HG03432 (cell line): ENCODE data around the gene PRR13.
"Not testable (repeated sequence)": the region's sequence is repeated elsewhere in the genome, so short reads cannot be mapped to it uniquely, and the experiment has no call there.

Experiments used
- ATAC-seq: cut with Tn5 transposase; IDR thresholded peaks from one replicate; pipeline ENCODE4 v1.9.1; 2021; ENCODE audit warnings: mild to moderate bottlenecking, moderate library complexity; ENCODE audit not compliant: unreplicated experiment

The PRR13 gene

GRCh38 chr12:53441040-53441833 lies at the start of gene PRR13:
PRR13 (plus strand) TSS chr12:53441734; CDS start chr12:53442715, 981 bp downstream.
- ATAC-seq = peak; percentile 98

- no peak for ATAC-seq
Observed at GRCh38 chr12:53399896-53400295, 41.6 kb upstream of the PRR13 start.

- ATAC-seq = not testable (repeated sequence)
Observed at GRCh38 chr12:53402351-53402750, 39.2 kb upstream of the PRR13 start.

- no peak for ATAC-seq
Observed at GRCh38 chr12:53402871-53403270, 38.7 kb upstream of the PRR13 start.

GRCh38 chr12:53410951-53411350 lies 30.6 kb upstream of the PRR13 start:
- no peak for ATAC-seq

- ATAC-seq = no peak
Observed at GRCh38 chr12:53413485-53414204, 27.9 kb upstream of the PRR13 start.

- ATAC-seq = no peak
Observed at GRCh38 chr12:53414756-53415417, 26.6 kb upstream of the PRR13 start.

- not testable (repeated sequence) for ATAC-seq
Observed at GRCh38 chr12:53415752-53416389, 25.7 kb upstream of the PRR13 start.

GRCh38 chr12:53417291-53417816 lies 24.2 kb upstream of the PRR13 start:
- ATAC-seq = not testable (repeated sequence)

GRCh38 chr12:53418221-53418620 lies 23.3 kb upstream of the PRR13 start:
- no peak for ATAC-seq

- ATAC-seq = no peak
Observed at GRCh38 chr12:53419756-53420155, 21.8 kb upstream of the PRR13 start.

GRCh38 chr12:53422247-53422646 lies 19.3 kb upstream of the PRR13 start:
- ATAC-seq = not testable (repeated sequence)

GRCh38 chr12:53423597-53423996 lies 17.9 kb upstream of the PRR13 start, which contains the start of gene AMHR2:
AMHR2 (plus strand) TSS chr12:53423855; CDS start chr12:53423935, 80 bp downstream.
- no peak for ATAC-seq

GRCh38 chr12:53424626-53425514 lies 16.7 kb upstream of the PRR13 start:
- no peak for ATAC-seq

GRCh38 chr12:53425515-53426150 lies 15.9 kb upstream of the PRR13 start:
- ATAC-seq = no peak

- no peak for ATAC-seq
Observed at GRCh38 chr12:53427905-53428594, 13.5 kb upstream of the PRR13 start.

- ATAC-seq = no peak
Observed at GRCh38 chr12:53428741-53429140, 12.8 kb upstream of the PRR13 start.

GRCh38 chr12:53430116-53430515 lies 11.4 kb upstream of the PRR13 start:
- ATAC-seq = no peak

GRCh38 chr12:53431187-53431586 lies 10.3 kb upstream of the PRR13 start:
- ATAC-seq = no peak
